GM23338 (cell line): ENCODE data around the gene HIVEP3. TPM values are rescaled to one million over a fixed set of nuclear protein-coding genes. Genes with fewer than 3 reads are reported as not detected.

Experiments used
- ATAC-seq: fragments of 200-7000 bp; cut with Tn5 transposase; 3 replicates; pipeline ENCODE4 v1.9.1; 2020
- DNase-seq: peaks from one replicate; pipeline ENCODE4 v3.0.0-alpha.2; 2015; ENCODE audit warnings: low spot score
- H2AFZ ChIP-seq: fragments of 200-600 bp; sonication (generic); 2 replicates; pipeline ENCODE4 v1.8.0; 2016; ENCODE audit warnings: antibody characterized with exemption, mild to moderate bottlenecking, moderate library complexity
- H3F3A ChIP-seq: fragments of 200-600 bp; sonication (generic); replicated peaks from 2 replicates; pipeline ENCODE4 v1.8.0; 2017; ENCODE audit warnings: antibody characterized with exemption, mixed run types, low read depth
- H3K27ac ChIP-seq: fragments of 200-600 bp; sonication (generic); 2 replicates; pipeline ENCODE4 v1.6.1; 2016; ENCODE audit warnings: low read depth
- H3K27me3 ChIP-seq: fragments of 200-600 bp; sonication (generic); 2 replicates; pipeline ENCODE4 v1.8.0; 2016; ENCODE audit warnings: mild to moderate bottlenecking, mixed run types, moderate library complexity; ENCODE audit not compliant: insufficient read depth
- H3K36me3 ChIP-seq: fragments of 200-600 bp; sonication (generic); 2 replicates; pipeline ENCODE4 v1.8.0; 2016; ENCODE audit warnings: mild to moderate bottlenecking; ENCODE audit not compliant: insufficient read depth
- H3K4me1 ChIP-seq: fragments of 200-600 bp; sonication (generic); 2 replicates; pipeline ENCODE4 v1.8.0; 2016; ENCODE audit warnings: mild to moderate bottlenecking, moderate library complexity; ENCODE audit not compliant: insufficient read depth
- H3K4me2 ChIP-seq: fragments of 200-600 bp; sonication (generic); 2 replicates; pipeline ENCODE4 v1.7.1; 2017; ENCODE audit warnings: mixed run types
- H3K4me3 ChIP-seq: fragments of 200-600 bp; sonication (generic); 2 replicates; pipeline ENCODE4 v1.6.1; 2016; ENCODE audit warnings: mixed run types
- H3K79me2 ChIP-seq: fragments of 200-600 bp; sonication (generic); replicated peaks from 2 replicates; pipeline ENCODE4 v1.8.0; 2017; ENCODE audit warnings: mild to moderate bottlenecking; ENCODE audit not compliant: insufficient read depth
- H3K9me2 ChIP-seq: fragments of 200-600 bp; sonication (generic); 2 replicates; pipeline ENCODE4 v1.8.0; 2017; ENCODE audit not compliant: insufficient read depth
- H4K20me1 ChIP-seq: fragments of 200-600 bp; sonication (generic); replicated peaks from 2 replicates; pipeline ENCODE4 v1.8.0; 2017; ENCODE audit warnings: mild to moderate bottlenecking; ENCODE audit not compliant: insufficient read depth
- H3K27ac Mint-ChIP-seq: 2 replicates; pipeline ENCODE4 v1.8.0; 2020; ENCODE audit warnings: inconsistent platforms, mild to moderate bottlenecking, moderate library complexity, mixed read lengths
- H3K27me3 Mint-ChIP-seq: 3 replicates; pipeline ENCODE4 v1.8.0; 2022; ENCODE audit warnings: low read depth, mild to moderate bottlenecking, moderate library complexity, mixed read lengths, inconsistent platforms; ENCODE audit not compliant: insufficient read depth, poor library complexity
- H3K36me3 Mint-ChIP-seq: 3 replicates; pipeline ENCODE4 v1.8.0; 2021; ENCODE audit warnings: low read depth, mild to moderate bottlenecking, inconsistent platforms, moderate library complexity, mixed read lengths
- H3K4me1 Mint-ChIP-seq: 3 replicates; pipeline ENCODE4 v1.8.0; 2020; ENCODE audit warnings: mild to moderate bottlenecking, inconsistent platforms, mixed read lengths
- H3K4me3 Mint-ChIP-seq: 3 replicates; pipeline ENCODE4 v1.8.0; 2021; ENCODE audit warnings: moderate library complexity, mild to moderate bottlenecking, inconsistent platforms, mixed read lengths
- H3K9me3 Mint-ChIP-seq: 3 replicates; pipeline ENCODE4 v1.8.0; 2020; ENCODE audit warnings: moderate library complexity, mild to moderate bottlenecking, inconsistent platforms, mixed read lengths
- CREB1 ChIP-seq: fragments of 250-450 bp; sonication (Bioruptor Pico); IDR thresholded peaks from 2 replicates; pipeline ENCODE4 v1.5.0; 2020; ENCODE audit warnings: low read depth, mild to moderate bottlenecking, moderate library complexity
- EZH2 ChIP-seq: fragments of 200-600 bp; sonication (generic); IDR thresholded peaks from one replicate; pipeline ENCODE4 v1.8.0; 2017; ENCODE audit warnings: antibody characterized with exemption, mild to moderate bottlenecking, low read depth; ENCODE audit not compliant: unreplicated experiment
- EZH2phosphoT487 ChIP-seq: fragments of 200-600 bp; sonication (generic); IDR thresholded peaks from one replicate; pipeline ENCODE4 v1.8.1; 2018; ENCODE audit warnings: antibody characterized with exemption; ENCODE audit not compliant: unreplicated experiment
- POLR2AphosphoS5 ChIP-seq: IDR thresholded peaks from 2 replicates; pipeline ENCODE4 v1.6.1; 2016; ENCODE audit warnings: antibody characterized with exemption, low read depth
- ZNF331 ChIP-seq: fragments of 250-450 bp; sonication (Bioruptor Pico); IDR thresholded peaks from 2 replicates; pipeline ENCODE4 v1.5.0; 2020; ENCODE audit warnings: low read depth, mild to moderate bottlenecking, moderate library complexity
- ZNF462 ChIP-seq: fragments of 250-450 bp; sonication (Bioruptor Pico); IDR thresholded peaks from 2 replicates; pipeline ENCODE4 v1.5.0; 2020; ENCODE audit warnings: mild to moderate bottlenecking, moderate library complexity
- polyA plus RNA-seq: library from polyadenylated mRNA; unstranded; fragments of >200 nt; fragmentation: Nextera tagmentation; extraction: Ambion mirVana; gene quantifications from 2 replicates; pipeline ENCODE4 v1.2.1, GENCODE V29; 2016
- total RNA-seq: library from RNA; depleted of rRNA; stranded (reverse); fragments of >200 nt; shearing (Covaris generic); gene quantifications from 2 replicates; pipeline ENCODE4 v1.2.3, GENCODE V29; 2014

Gene HIVEP3
- total and polyA plus RNA-seq, 2 experiments from 2014 or later: 0.14 to 0.24 TPM

- no peak overlapping the region for H3K27ac ChIP-seq
- DNase-seq (peak; percentile 37), ATAC-seq (peak; percentile 21)
These were observed 255.8 kb downstream of the HIVEP3 start for GRCh38 chr1:41662765-41663437.

More at GRCh38 chr1:41662765-41663437, 255.8 kb downstream of the HIVEP3 start:
- Histone ChIP-seq H4K20me1 (peaks cover 6% of the 10 kb centered on the region; the same call in 1 of the 2 replicates), H3F3A (no peaks in the 10 kb centered on the region), H3K4me2 (peak overlapping the region; percentile 86), H3K9me2 (no peaks in the 10 kb centered on the region), H3K79me2 (no peaks in the 10 kb centered on the region), H2AFZ (peak overlapping the region; percentile 23; the same call in 1 of the 2 replicates), H3K4me3 (peak overlapping the region; percentile 71), H3K36me3 (no peaks in the 10 kb centered on the region), H3K27me3 (peaks cover 39% of the 10 kb centered on the region), H3K4me1 (peaks cover 3% of the 10 kb centered on the region; the same call in 1 of the 2 replicates)
- H3K4me1 Mint-ChIP-seq: peaks cover 5% of the 10 kb centered on the region; the same call in 2 of the 3 replicates
- peaks cover 40% of the 10 kb centered on the region for H3K27me3 Mint-ChIP-seq
- TF ChIP-seq POLR2AphosphoS5: no peak
- TF ChIP-seq EZH2phosphoT487: no peak
- no peak for TF ChIP-seq EZH2
- no peak for TF ChIP-seq CREB1 (CRISPR knock-in tag)
- no peak for TF ChIP-seq ZNF331
- no peak for TF ChIP-seq ZNF462 (CRISPR knock-in tag)
- H3K4me3 Mint-ChIP-seq: peak overlapping the region; percentile 72
- H3K36me3 Mint-ChIP-seq: no peaks in the 10 kb centered on the region
- no peak overlapping the region for H3K27ac Mint-ChIP-seq
- H3K9me3 Mint-ChIP-seq: no peaks in the 10 kb centered on the region
